Neural crest cell (in vitro differentiated cells): ENCODE measurements around the gene CUX1. TPM values are rescaled to one million over a fixed set of nuclear protein-coding genes. Genes with fewer than 3 reads are reported as not detected.

ENCODE experiments used
- DNase-seq: peaks from one replicate; pipeline ENCODE4 v3.0.0; 2021; ENCODE audit warnings: low read depth, mixed read lengths, low spot score
- H3K27ac Mint-ChIP-seq: one replicate; pipeline ENCODE4 v1.8.0; 2021; ENCODE audit warnings: mild to moderate bottlenecking, mixed read lengths; ENCODE audit not compliant: unreplicated experiment
- H3K27me3 Mint-ChIP-seq: 2 replicates; pipeline ENCODE4 v1.8.0; 2021; ENCODE audit warnings: low read depth, mild to moderate bottlenecking, mixed read lengths
- H3K36me3 Mint-ChIP-seq: 2 replicates; pipeline ENCODE4 v1.8.0; 2021; ENCODE audit warnings: low read depth, mild to moderate bottlenecking, mixed read lengths
- H3K4me1 Mint-ChIP-seq: 2 replicates; pipeline ENCODE4 v1.8.0; 2021; ENCODE audit warnings: mixed read lengths
- H3K4me3 Mint-ChIP-seq: one replicate; pipeline ENCODE4 v1.8.0; 2021; ENCODE audit warnings: mild to moderate bottlenecking, mixed read lengths
- H3K9me3 Mint-ChIP-seq: 2 replicates; pipeline ENCODE4 v1.8.0; 2021; ENCODE audit warnings: mixed read lengths
- CTCF ChIP-seq: fragments of 200-600 bp; sonication (generic); conservative IDR thresholded peaks from 2 replicates; pipeline ENCODE4 v1.5.0; 2021; ENCODE audit warnings: antibody characterized with exemption, mild to moderate bottlenecking
- total RNA-seq: library from RNA; stranded (reverse); gene quantifications from 2 replicates; pipeline ENCODE4 v1.2.1, GENCODE V29; 2021

The CUX1 gene
- total RNA-seq, 1 donor from 2014 or later: 60.0 TPM

- H3K9me3 Mint-ChIP-seq: no peaks in the 10 kb centered on the region
- H3K36me3 Mint-ChIP-seq: peaks cover 7% of the 10 kb centered on the region
- H3K4me1 Mint-ChIP-seq: peaks cover 38% of the 10 kb centered on the region
- no peaks in the 10 kb centered on the region for H3K27me3 Mint-ChIP-seq
- no peak for DNase-seq
- TF ChIP-seq CTCF: no peak
- H3K27ac Mint-ChIP-seq: no peak overlapping the region
- H3K4me3 Mint-ChIP-seq: no peak overlapping the region
These were observed 307.7 kb downstream of the CUX1 start for GRCh38 chr7:102125127-102125596.

GRCh38 chr7:102128303-102128702, 310.9 kb downstream of the CUX1 start:
- no peak for DNase-seq
- no peaks in the 10 kb centered on the region for H3K27me3 Mint-ChIP-seq
- no peak overlapping the region for H3K27ac Mint-ChIP-seq
- no peaks in the 10 kb centered on the region for H3K9me3 Mint-ChIP-seq
- peaks cover 9% of the 10 kb centered on the region for H3K36me3 Mint-ChIP-seq
- H3K4me1 Mint-ChIP-seq: peaks cover 27% of the 10 kb centered on the region
- no peak overlapping the region for H3K4me3 Mint-ChIP-seq
- no peak for TF ChIP-seq CTCF

- no peak for TF ChIP-seq CTCF
- H3K27me3 Mint-ChIP-seq: no peaks in the 10 kb centered on the region
- no peak overlapping the region for H3K4me3 Mint-ChIP-seq
- H3K27ac Mint-ChIP-seq: no peak overlapping the region
- no peak for DNase-seq
- H3K9me3 Mint-ChIP-seq: no peaks in the 10 kb centered on the region
- H3K4me1 Mint-ChIP-seq: peaks cover 26% of the 10 kb centered on the region
- peaks cover 7% of the 10 kb centered on the region for H3K36me3 Mint-ChIP-seq
These were observed 312.4 kb downstream of the CUX1 start for GRCh38 chr7:102129636-102130370.

- no peak overlapping the region for H3K4me3 Mint-ChIP-seq
- no peaks in the 10 kb centered on the region for H3K27me3 Mint-ChIP-seq
- H3K4me1 Mint-ChIP-seq: peaks cover 31% of the 10 kb centered on the region
- no peaks in the 10 kb centered on the region for H3K9me3 Mint-ChIP-seq
- peaks cover 4% of the 10 kb centered on the region for H3K36me3 Mint-ChIP-seq
- no peak overlapping the region for H3K27ac Mint-ChIP-seq
- no peak for TF ChIP-seq CTCF
- DNase-seq: no peak
These were observed 314.9 kb downstream of the CUX1 start for GRCh38 chr7:102132209-102132752.

- H3K4me3 Mint-ChIP-seq: no peak overlapping the region
- peaks cover 2% of the 10 kb centered on the region for H3K36me3 Mint-ChIP-seq
- DNase-seq: no peak
- H3K27me3 Mint-ChIP-seq: no peaks in the 10 kb centered on the region
- peaks cover 18% of the 10 kb centered on the region for H3K4me1 Mint-ChIP-seq
- no peaks in the 10 kb centered on the region for H3K9me3 Mint-ChIP-seq
- no peak overlapping the region for H3K27ac Mint-ChIP-seq
- no peak for TF ChIP-seq CTCF
These were observed 321.2 kb downstream of the CUX1 start for GRCh38 chr7:102138676-102139075.
